Endothelial cell of umbilical vein (primary cell): Measurements from ENCODE around the gene RMDN3. TPM values are rescaled to one million over a fixed set of nuclear protein-coding genes. Genes with fewer than 3 reads are reported as not detected.

Source experiments
- BruUV-seq: library from RNA; stranded (reverse); fragments of 400-500 nt; replicated peaks from 2 replicates; lab custom pipeline; 2021; lab: Mats Ljungman, UMichigan
- CTCF ChIA-PET: fragments of 300-600, 350-600 bp; sonication (Branson Sonifier 250); formaldehyde crosslinking; loops from one replicate; lab custom pipeline; 2021; ENCODE audit warnings: antibody characterized with exemption, inconsistent platforms; lab: Charles Lee
- POLR2A ChIA-PET: fragments of 300-600, 350-600 bp; sonication (Branson Sonifier 250); formaldehyde crosslinking; loops from one replicate; lab custom pipeline; 2021; ENCODE audit warnings: antibody characterized with exemption, inconsistent platforms; lab: Charles Lee
- DNase-seq: peaks from one replicate; pipeline ENCODE4 v3.0.0-alpha.2; 2011; ENCODE audit warnings: low read depth, low spot score
- FAIRE-seq: peaks from 2 replicates; lab custom pipeline; 2011; peaks lifted over from hg19 to GRCh38; lab: Jason Lieb, UNC
- H2AFZ ChIP-seq: 2 replicates; pipeline ENCODE4 v1.6.0; 2012; ENCODE audit warnings: low read depth, low read length, control low read depth, inconsistent platforms
- H3K27ac ChIP-seq: 2 replicates; pipeline ENCODE4 v1.5.1; 2011; ENCODE audit warnings: low read depth, mild to moderate bottlenecking, control low read depth, low read length, moderate library complexity; ENCODE audit not compliant: insufficient read depth
- H3K27me3 ChIP-seq, 2 experiments: 2 replicates each; pipeline versions ENCODE4 v1.6.0 to v1.6.1; 2011; ENCODE audit warnings: low read length in 2 of 2, mixed read lengths in 1 of 2; ENCODE audit not compliant: control insufficient read depth in 2 of 2, insufficient read depth in 2 of 2
- H3K36me3 ChIP-seq, 2 experiments: 2 replicates in 1 of 2; 3 replicates in 1 of 2; pipeline ENCODE4 v1.5.1; 2011; ENCODE audit warnings: low read length in 2 of 2, mild to moderate bottlenecking in 1 of 2, moderate library complexity in 1 of 2; ENCODE audit not compliant: control insufficient read depth in 2 of 2, insufficient read depth in 2 of 2; ENCODE audit errors: extremely low read depth in 1 of 2
- H3K4me1 ChIP-seq: 3 replicates; pipeline ENCODE4 v1.5.1; 2011; ENCODE audit warnings: mild to moderate bottlenecking, low read length; ENCODE audit not compliant: control insufficient read depth, insufficient read depth; ENCODE audit errors: extremely low read depth
- H3K4me2 ChIP-seq: 2 replicates; pipeline ENCODE4 v1.6.1; 2011; ENCODE audit warnings: low read length, control low read depth, mixed read lengths; ENCODE audit not compliant: insufficient read depth
- H3K4me3 ChIP-seq, 3 experiments: fragments of 200-600 bp in 1 of 3; sonication (generic), shearing (Covaris generic) in 1 of 3; replicated peaks in 1 of 3; 2 replicates each; pipeline ENCODE4 v1.5.1; 2011 to 2016; ENCODE audit warnings: control low read depth in 3 of 3, low read length in 3 of 3, mild to moderate bottlenecking in 2 of 3, inconsistent platforms in 1 of 3, low read depth in 1 of 3, moderate library complexity in 1 of 3; ENCODE audit not compliant: insufficient read depth in 1 of 3
- H3K79me2 ChIP-seq: 2 replicates; pipeline ENCODE4 v1.6.0; 2012; ENCODE audit warnings: low read length, inconsistent platforms; ENCODE audit not compliant: control insufficient read depth, insufficient read depth
- H3K9ac ChIP-seq: replicated peaks from 2 replicates; pipeline ENCODE3; 2011; ENCODE audit warnings: low read length, control low read depth; ENCODE audit not compliant: insufficient read depth; ENCODE audit errors: extremely low read depth
- H3K9me1 ChIP-seq: replicated peaks from 3 replicates; pipeline ENCODE4 v1.6.0; 2011; ENCODE audit warnings: mild to moderate bottlenecking, low read length; ENCODE audit not compliant: control insufficient read depth, insufficient read depth; ENCODE audit errors: extremely low read depth
- H3K9me3 ChIP-seq: replicated peaks from 2 replicates; pipeline ENCODE4 v1.5.1; 2012; ENCODE audit warnings: low read length, inconsistent platforms; ENCODE audit not compliant: control insufficient read depth, insufficient read depth
- H4K20me1 ChIP-seq: replicated peaks from 2 replicates; pipeline ENCODE3; 2011; ENCODE audit warnings: mild to moderate bottlenecking, low read length; ENCODE audit not compliant: control insufficient read depth, insufficient read depth; ENCODE audit errors: extremely low read depth
- EZH2 ChIP-seq: IDR thresholded peaks from 2 replicates; pipeline ENCODE4 v1.6.1; 2012; ENCODE audit warnings: borderline replicate concordance, low read depth, mild to moderate bottlenecking, moderate library complexity, low read length, inconsistent platforms; ENCODE audit not compliant: severe bottlenecking
- FOS ChIP-seq: IDR thresholded peaks from 2 replicates; pipeline ENCODE4 v1.6.1; 2011; ENCODE audit warnings: mild to moderate bottlenecking, low read length, moderate library complexity, borderline replicate concordance; ENCODE audit not compliant: insufficient read depth
- GATA2 ChIP-seq: IDR thresholded peaks from 2 replicates; pipeline ENCODE4 v1.7.0; 2011; ENCODE audit warnings: low read depth, mild to moderate bottlenecking, moderate library complexity, mixed read lengths, low read length; ENCODE audit not compliant: insufficient read length, insufficient read depth
- JUN ChIP-seq: IDR thresholded peaks from 2 replicates; pipeline ENCODE4 v1.6.1; 2011; ENCODE audit warnings: borderline replicate concordance, low read depth; ENCODE audit not compliant: insufficient read length, insufficient read depth
- MYC ChIP-seq: IDR thresholded peaks from one replicate; pipeline ENCODE4 v1.6.1; 2011; ENCODE audit warnings: mild to moderate bottlenecking, low read depth, low read length
- POLR2A ChIP-seq: IDR thresholded peaks from 2 replicates; pipeline ENCODE4 v1.6.1; 2012; ENCODE audit warnings: low read depth, mild to moderate bottlenecking, control low read depth, low read length
- POLR2AphosphoS5 ChIP-seq: IDR thresholded peaks from 2 replicates; pipeline ENCODE4 v1.6.1; 2012; ENCODE audit warnings: low read depth, mild to moderate bottlenecking, control low read depth, low read length, moderate library complexity; ENCODE audit not compliant: insufficient read depth
- dilution Hi-C: fragments of 300-500 bp; cut with MboI; formaldehyde crosslinking; loops from one replicate; pipeline ENCODE4 v1.15.0; 2019; ENCODE audit warnings: low sequenced_read_pairs; ENCODE audit not compliant: extremely low pct_ligation_motif_present
- intact Hi-C: fragments of 100-400 bp; cut with micrococcal nuclease; formaldehyde crosslinking; loops from one replicate; pipeline ENCODE4 v1.10.0; 2022
- polyA plus RNA-seq, 4 experiments: library from polyadenylated mRNA; depleted of rRNA in 3 of 4; stranded (reverse) in 3 of 4; unstranded in 1 of 4; fragments of >200 nt; gene quantifications; 2 replicates each; pipeline versions ENCODE4 v1.2.1 to v1.2.3, GENCODE V29; 2011 to 2012; ENCODE audit warnings: missing spikeins in 1 of 4
- total RNA-seq: library from RNA; stranded (reverse); gene quantifications from 2 replicates; pipeline ENCODE4 v1.2.3, GENCODE V29; 2021
- TF ChIP-seq, protein P1 (sequence below): IDR thresholded peaks from 2 replicates; pipeline ENCODE4 v1.6.1; 2011; ENCODE audit not compliant: insufficient read depth, insufficient read length
- TF ChIP-seq, protein P2 (sequence below), 2 donors: IDR thresholded peaks; 1 replicate in 1 of 2; 2 replicates in 1 of 2; pipeline ENCODE4 v1.5.1; 2011; ENCODE audit warnings: low read length in 2 of 2, mild to moderate bottlenecking in 2 of 2, moderate library complexity in 2 of 2, control low read depth in 1 of 2, inconsistent platforms in 1 of 2, low read depth in 1 of 2; ENCODE audit not compliant: insufficient read depth in 1 of 2; ENCODE audit errors: extremely low read depth in 1 of 2

The RMDN3 gene
- total and polyA plus RNA-seq, 2 donors (not counting 3 experiments of a cell fraction or from before 2014, with no cell fraction given), result 20.1 to 37.2 TPM

DNA sequence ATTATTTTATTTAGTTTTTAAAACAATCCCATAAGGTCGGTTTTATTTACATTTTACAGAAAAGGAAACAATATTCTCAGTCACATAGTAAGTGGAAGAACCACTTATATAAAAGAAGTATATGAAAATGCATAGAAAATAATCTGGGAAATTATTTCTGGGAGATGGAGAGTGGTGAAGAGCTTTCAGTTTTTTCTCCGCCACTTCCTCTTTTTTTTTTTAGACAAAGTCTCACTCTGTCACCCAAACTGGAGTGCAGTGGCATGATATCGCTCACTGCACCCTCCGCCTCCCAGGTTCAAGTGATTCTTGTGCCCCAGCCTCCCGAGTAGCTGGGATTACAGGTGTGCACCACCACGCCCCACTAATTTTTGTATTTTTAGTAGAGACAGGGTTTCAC is 38.9 kb downstream of the RMDN3 start:
- Histone ChIP-seq H3K27ac (no peak overlapping the region), H2AFZ (no peak overlapping the region), H3K4me1 (no peaks in the 10 kb centered on the region), H3K4me3 (no peak overlapping the region), H3K36me3 (peaks cover 0 to 11% of the 10 kb centered on the region in 2 experiments), H3K4me2 (no peak overlapping the region), H3K9me1 (no peaks in the 10 kb centered on the region), H3K27me3 (no peaks in the 10 kb centered on the region), H3K9ac (no peak overlapping the region), H4K20me1 (no peaks in the 10 kb centered on the region), H3K79me2 (no peaks in the 10 kb centered on the region), H3K9me3 (no peaks in the 10 kb centered on the region)
- intact Hi-C loops (no loop called here), dilution Hi-C loops (no loop called here)
- TF ChIP-seq FOS, result no peak
- no peak for TF ChIP-seq EZH2
- TF ChIP-seq, protein P1, sequence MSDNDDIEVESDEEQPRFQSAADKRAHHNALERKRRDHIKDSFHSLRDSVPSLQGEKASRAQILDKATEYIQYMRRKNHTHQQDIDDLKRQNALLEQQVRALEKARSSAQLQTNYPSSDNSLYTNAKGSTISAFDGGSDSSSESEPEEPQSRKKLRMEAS, result no peak
- TF ChIP-seq, protein P2, sequence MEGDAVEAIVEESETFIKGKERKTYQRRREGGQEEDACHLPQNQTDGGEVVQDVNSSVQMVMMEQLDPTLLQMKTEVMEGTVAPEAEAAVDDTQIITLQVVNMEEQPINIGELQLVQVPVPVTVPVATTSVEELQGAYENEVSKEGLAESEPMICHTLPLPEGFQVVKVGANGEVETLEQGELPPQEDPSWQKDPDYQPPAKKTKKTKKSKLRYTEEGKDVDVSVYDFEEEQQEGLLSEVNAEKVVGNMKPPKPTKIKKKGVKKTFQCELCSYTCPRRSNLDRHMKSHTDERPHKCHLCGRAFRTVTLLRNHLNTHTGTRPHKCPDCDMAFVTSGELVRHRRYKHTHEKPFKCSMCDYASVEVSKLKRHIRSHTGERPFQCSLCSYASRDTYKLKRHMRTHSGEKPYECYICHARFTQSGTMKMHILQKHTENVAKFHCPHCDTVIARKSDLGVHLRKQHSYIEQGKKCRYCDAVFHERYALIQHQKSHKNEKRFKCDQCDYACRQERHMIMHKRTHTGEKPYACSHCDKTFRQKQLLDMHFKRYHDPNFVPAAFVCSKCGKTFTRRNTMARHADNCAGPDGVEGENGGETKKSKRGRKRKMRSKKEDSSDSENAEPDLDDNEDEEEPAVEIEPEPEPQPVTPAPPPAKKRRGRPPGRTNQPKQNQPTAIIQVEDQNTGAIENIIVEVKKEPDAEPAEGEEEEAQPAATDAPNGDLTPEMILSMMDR (IDR thresholded peaks at IDR 0.05; ENCODE audit: extremely low read depth in 1 of 2, insufficient read depth in 1 of 2, low read depth in 1 of 2, low read length in 2 of 2), result no peak
- no peak for TF ChIP-seq JUN
- TF ChIP-seq GATA2, result no peak
- no peak for TF ChIP-seq MYC
- no peak for TF ChIP-seq POLR2AphosphoS5
- TF ChIP-seq POLR2A, result no peak
- DNase-seq, result no peak
- POLR2A ChIA-PET, result no interaction called here
- no peak for FAIRE-seq
- CTCF ChIA-PET, result interaction anchor here (2.2 kb wide), 1 partner anchor 22 kb away, joined by 4 read pairs; the partner anchor contains the start of gene RAD51
- BruUV-seq, result no TSS peak
